GF-D8 (cell line): ENCODE measurements around the gene KCNK5.

Experiments used
- DNase-seq: peaks from one replicate; lab custom pipeline; 2025; lab: John Stamatoyannopoulos, UW

Gene KCNK5

DNA sequence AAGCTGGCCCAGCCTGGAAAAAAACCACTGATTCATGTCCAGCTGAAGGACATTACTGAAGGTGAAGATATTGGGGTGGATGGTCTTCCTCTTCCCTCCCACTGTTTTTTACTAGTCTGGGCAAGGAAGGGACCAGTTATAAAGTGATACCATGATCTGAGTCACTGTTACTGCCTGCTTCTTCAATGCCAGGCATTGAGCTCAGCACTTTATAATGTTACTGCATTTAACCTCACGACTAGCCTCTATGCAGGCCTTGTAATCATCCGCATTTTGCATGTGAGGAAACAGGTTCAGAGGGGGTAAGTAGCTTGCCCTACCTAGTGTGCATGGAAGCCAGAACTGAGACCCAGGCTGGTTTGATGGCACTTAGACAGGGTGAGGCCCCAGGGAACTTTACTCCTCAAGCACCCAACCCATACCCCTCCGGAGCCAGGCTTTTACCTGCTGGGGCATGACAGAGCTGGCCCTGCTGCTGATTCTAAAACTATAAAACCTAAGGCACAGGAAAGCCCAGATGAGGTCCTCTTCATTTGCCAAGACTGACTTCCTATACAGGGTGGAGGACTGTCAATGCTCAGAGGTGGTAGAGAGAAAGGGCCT, 11.0 kb upstream of the KCNK5 start:
- DNase-seq: no peak

DNA sequence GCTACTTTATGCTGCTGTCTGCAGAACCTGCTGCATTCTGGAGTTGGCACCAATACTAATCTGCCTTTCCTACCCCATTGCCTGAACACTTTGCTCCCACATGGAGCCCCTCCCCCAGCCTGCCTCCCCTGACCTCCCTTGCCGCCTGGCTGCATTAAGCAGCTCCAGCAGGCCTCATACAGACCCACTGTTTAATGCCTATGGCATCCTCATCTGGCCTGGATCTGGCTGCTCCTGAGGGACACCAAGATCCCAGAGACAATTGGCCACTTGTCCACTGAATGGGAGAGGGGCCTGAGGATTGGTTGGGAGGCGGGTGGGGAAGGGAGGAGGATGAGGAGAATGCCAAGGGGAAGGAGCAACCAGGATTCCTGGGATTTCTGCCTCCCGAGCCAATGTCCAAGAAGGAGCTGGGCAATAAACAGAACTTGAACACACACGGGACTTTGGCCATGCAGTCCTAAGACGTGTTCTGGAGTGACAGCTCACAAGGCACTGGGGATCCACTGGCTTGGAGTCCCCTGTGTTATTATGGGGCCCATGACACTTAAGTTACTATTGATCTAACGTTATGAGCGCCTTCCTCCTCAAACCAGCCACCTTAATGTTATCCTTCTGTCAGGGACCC, 10.4 kb upstream of the KCNK5 start:
- no peak for DNase-seq

DNA sequence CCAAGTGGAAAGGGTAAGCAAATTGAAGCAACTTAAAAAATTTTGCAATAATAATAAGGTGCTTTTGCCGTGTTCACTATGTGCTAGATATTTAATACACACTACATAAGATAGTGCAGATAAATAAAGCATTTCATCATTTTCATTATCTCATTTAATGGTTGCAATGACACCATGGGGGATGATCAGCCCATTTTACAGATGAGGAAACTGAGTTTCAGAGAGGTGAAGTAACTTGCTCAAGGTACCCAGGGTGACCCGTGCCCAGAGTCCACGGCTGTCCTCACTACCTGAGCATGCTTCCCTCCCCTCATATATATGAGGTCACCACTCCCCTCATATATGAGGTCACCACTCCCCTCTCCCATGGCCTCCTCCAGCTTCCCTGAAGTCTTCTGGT, 7.5 kb upstream of the KCNK5 start:
- no peak for DNase-seq

DNA sequence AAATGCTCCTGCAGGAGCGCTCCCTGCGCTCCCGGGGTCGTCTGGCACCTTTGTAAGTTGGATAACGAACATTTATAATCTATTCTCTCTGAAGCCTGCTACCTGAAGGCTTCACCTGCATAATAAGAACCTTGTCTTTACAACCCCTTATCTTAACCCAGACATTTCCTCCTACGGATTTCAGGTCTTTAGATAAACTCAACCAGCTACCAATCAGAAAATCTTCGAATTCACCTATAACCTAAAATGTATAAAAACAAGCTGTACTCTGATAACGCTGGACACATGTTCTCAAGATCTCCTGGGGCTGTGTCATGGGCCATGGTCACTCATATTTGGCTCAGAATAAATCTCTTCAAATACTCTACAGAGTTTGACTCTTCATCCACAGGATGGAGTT, 4.1 kb upstream of the KCNK5 start:
- DNase-seq: no peak

DNA sequence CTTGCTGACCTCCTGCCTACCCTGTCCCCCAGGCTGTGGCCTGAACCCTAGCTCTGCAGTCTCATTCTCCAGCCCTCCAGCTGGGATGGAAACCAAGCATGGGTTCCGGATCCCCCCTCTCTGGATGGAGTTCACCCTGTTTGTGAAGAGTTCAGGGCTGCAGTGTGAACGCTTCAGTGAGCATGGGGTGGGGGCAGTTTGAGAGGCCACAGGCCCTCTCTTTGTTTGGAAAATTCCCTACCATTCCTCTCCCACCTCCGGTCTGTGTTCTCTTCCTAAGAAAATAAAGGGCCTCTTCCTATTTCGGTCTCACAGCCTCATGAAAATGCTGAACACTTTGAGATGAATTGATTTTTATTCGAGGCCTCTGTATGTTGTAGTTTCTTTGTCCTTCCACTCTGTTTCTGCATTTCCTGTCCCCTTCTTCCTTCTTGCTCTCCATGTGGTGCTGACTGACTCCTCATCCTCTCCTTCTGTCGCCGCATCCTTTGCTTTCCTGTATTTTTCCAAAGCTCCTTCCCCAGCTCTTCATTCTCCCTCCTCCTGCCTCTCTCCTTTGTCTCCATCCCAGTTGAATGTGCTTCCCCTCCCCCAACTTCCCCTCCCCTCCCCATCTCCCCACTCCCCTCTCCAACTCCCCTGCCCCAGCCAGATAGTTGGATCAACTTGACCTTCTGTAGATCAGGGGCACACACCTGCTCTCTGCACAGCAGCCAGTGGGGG, 2.4 kb upstream of the KCNK5 start:
- DNase-seq: no peak

DNA sequence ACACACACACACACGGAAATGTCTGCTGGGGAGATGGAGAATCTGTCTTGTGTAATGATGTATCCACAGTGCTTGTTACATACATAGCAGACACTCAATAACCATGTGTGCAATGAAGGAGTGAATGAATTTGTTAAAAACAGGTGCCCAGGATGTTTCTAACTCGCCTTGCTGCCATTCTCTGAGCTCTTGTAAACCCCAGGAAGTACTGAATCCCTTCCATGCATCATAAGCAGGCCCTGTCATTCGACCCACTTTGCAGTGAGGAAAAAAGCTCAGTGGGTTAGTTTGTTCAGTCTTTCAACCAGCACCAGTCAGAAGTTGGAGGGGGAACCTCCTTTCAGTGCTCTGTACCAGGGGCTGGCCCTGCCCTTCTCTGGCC, 1.4 kb upstream of the KCNK5 start:
- DNase-seq: no peak

DNA sequence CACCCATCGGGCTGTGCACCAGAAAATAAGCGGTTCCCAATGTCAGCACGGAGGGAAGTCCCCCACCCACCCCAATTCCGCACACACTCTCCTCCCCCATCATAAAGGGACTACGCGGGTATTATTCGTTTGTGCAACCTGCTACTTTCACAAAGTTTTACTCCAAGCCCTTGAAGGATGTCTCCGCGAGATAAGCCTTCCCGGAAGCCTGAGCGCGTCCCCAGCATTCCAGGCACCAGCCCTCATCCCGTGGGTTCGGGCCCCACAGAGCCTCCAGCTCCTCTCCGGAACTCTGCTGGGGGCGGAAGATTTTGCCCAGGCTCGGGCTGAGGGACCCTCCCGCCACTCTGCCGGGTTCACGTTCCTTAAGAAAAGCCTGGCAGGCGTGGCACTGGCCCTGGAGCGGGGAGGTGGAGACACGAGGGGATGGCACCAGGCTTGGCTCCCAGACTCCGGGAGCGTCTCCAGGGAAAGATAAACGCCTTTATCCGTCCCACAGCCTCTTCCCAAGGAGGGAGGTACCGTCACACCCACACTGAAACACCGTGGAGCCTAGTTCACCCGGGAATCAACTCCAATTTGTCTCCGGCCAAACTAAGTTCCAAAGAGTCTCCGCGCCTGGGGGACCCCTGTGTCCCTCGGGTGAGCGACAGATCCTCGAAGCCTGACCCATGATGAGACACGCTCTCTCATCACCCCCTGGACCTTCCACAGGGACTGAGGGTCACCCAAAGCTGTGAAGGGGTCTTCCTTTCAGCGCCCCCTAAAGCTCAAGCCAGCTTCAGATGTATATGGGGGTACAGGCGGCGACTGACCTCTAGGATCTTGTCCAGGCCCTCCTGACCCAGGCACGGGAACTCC, 934 bp downstream of the KCNK5 start:
- peak; percentile 35 for DNase-seq

DNA sequence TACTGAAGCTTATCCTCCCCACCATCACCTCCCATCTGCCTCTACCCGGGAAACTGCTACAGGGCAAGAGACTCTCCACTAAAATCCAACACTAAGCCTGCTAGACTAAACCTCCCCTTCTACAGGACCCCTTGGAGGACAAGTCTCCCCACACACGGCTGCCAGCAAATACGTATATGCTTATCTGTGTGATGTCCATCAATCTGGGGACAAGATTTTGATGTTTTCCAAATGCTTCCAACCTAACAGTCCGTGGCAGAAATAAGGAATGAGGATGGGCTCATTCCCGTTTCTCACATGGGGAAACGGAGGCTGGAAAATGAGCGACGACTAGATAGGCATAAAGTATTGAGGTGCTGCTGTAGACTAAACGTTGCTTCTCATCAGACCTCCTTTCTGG, 1.8 kb downstream of the KCNK5 start:
- no peak for DNase-seq

DNA sequence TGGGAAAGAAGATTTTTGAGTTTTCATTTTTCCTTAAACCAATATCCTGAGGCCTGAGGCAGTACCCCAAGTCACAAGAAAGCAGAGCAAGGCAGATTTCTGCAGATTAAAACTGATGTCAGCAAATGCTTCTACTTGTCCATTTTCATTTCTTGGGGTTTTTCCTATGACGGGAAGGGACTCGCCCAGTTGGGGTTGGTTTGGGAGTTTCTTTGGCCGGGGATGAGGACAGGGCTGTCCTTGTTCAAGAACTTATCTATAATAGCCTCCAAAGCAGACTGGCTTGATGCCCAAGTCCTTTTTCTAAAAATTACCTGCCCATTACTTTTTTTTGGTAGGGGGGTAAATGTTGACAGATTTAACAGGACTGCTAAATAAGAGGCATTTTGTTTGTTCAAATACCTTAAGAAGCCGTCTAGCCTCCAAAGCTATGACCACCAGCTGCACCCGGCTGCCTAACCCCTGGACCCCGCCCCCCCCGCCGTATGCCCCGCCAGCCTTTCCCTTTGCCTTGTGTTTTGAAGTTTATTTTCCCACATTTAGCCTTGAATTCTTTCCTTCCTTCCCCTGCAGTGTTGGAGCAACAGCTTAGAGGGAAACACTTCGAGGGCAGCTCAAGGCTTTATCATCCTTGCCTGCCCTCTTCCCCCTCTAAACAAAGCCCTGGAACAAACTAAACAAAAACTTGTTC, 2.5 kb downstream of the KCNK5 start:
- no peak for DNase-seq

DNA sequence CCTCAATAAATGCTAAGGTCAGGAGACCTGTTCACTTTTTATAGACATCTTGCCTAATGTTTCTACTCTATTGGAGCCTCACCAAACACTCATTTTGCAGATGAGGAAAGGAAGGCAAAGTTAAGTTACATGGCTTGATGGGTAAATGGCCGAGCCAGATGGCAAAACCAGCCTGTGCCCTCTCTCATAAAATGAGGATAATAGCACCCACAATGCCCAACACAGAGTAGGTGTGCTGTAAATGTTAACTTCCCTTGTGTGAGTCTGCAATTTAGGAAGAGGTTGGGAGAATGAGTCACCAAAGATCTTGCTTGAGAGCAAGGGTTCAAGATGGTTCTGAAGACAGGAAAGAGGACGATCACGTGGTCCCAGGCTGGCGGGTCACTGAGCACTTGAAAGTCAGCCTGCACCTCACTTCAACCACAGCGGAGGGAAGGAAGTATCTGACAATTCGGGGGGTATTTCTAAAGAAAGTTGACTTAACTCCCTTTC, 3.3 kb downstream of the KCNK5 start:
- DNase-seq: peak; percentile 82

DNA sequence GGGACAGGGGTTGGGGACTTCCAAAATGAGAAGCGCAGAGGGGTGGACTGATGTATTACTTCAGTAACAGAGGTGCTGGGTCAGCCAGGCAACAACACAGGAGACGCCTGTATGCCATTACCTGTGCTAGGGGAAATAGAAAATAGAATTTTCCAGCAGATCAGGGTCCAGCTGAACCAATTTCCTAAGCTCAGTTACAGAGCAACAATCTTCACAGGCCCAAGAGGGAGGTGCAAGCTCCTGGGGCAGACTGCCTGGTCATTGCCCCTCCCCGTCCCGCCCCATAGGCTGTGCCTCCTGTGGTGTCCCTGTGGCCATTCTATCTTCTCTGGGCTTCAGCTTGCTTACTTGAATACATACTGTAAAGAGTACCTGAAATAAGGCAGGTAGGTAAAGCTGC, 3.7 kb downstream of the KCNK5 start:
- no peak for DNase-seq

DNA sequence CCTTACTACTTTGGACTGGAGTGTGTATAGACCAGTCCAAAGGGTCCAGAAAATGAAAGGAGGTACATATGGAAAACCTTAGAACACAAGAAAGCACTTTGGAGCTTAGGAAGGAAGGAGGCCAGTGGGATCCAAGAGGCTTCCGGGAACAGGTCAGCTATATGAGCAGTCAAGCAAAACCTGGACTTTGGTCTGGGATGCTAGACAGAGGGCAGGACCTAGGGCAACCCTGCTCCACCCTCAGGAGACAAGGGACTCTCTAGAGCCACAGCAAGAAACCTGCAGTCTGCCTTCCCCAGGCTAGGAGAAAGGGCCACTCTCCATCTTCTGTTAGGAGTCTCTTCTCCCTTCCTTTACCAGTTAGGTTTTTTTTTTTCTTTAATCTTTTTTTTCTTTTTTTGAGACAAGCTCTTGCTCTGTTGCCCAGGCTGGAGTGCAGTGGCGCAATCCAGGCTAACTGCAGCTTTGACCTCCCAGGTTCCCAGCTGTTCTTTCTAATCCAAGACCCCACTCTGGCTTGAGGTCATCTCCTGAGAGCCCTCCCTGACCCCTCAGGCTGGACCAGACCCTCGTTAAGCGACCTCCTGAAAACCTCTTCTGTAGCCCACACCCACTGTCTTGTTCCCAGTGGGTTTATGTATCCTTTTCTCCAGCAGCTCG, 4.6 kb downstream of the KCNK5 start:
- DNase-seq: no peak

DNA sequence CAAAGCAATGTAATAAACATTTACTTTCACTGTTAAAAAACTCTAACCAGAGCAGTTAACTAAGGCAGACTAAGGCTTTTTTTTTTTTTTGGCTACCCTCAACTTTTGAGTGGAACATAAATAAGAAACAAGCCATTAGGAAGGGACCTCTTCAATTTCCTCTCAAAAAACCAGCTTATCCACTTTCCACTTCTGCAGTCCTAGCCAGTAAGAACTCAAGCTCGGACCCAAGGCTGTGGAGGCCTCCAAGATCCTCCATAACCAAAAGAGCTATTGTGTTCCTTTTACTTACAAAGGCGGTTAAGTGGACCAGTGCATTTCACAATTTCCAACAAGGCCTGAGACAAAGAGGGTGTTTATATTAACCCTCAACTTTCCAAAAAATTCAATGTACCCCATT, 5.3 kb downstream of the KCNK5 start:
- peak; percentile 10 for DNase-seq

DNA sequence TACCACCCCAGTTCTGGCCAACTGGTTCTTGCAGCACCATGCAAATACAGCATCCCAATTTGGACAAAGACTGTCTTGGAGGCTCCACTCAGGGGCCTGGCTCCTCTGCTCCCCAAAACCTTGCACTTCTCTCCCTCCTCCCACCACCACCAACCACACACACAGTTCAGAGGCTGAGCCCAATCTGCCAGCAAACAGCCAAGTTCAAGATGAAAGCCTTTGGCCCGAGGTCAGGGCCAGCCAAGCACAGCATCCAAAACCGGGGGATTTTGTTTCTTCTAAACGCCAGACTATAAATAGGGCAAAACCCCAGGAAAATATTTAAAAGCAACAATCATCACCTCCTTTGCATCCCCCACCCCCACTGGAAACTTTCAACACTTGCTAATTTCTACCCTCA, 5.7 kb downstream of the KCNK5 start:
- DNase-seq: no peak

DNA sequence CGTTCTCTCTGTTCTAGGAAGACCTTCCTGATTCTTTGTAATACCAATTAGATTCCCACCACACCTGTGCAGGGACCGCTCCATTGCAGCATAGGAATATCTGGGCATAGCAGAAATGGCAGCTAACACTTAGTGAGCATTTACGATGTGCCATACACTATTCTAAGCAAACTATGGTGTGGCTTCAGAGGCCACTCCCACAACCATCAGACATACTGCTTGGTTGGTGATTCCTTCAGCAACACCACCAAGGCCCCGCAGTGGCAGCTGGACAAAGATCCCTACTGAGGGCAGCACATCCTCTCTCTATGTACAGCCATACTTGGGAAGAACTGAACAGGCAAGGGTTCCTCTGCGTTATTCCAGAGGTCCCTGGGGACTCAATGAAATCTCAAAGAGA, 6.2 kb downstream of the KCNK5 start:
- no peak for DNase-seq

DNA sequence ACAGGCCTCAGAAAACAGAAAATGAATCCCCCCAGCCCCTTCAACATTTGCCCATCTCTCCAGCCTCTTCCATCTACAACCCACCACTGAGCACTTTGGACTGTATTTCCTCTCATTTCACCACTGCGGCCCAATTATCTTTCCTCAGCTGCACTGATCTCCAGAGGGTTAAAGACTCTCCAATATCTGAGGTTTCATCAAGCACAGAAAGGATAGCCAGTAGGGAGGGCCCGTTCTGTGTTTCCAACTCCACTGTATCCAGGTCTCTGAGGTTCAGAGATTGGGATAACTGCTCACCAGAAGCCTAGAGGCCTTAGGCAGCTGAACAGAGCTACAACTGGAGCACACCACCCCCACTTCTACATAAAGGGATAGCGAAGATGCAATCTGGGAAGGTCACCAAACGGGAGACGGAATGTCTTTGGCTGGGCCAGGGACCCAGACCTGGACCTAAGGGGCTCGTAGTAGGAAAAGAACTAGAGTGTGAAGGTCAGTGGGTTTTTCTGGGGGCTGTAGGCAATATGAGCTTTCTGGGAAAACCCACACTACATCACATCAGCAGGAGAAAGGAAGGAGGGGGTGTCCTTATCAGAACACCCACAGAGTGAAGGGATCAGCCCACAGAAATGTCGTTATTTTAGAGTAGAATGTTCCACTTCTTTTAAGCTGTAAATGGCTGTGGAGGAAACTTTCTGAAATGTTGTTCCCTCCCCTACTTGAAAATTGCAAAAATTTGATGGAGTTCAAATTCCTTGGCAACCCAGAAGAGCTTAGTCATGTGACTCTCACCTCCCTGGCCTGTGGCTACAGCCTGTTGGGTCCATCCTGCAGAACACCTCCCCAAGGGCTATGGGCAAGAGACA, 7.3 kb downstream of the KCNK5 start:
- peak; percentile 67 for DNase-seq

DNA sequence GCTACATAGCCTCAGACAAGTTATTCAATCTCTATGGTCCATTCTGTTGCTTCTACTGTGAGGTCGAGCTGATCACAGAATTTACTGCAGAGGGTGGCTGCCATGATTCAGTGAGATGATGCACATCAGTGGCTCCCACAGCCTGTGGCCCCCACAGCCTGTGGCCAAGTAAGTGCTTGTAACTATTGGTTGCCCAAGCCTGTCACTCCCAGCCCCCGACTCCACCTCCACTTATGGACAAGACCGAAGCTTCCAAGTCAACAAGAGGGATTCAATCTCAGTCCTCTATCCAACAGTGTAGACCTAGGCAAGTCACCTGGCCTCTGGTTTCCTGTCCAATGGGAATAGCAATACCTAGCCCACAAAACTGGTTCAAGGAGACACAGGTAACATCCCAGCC, 8.2 kb downstream of the KCNK5 start:
- no peak for DNase-seq

DNA sequence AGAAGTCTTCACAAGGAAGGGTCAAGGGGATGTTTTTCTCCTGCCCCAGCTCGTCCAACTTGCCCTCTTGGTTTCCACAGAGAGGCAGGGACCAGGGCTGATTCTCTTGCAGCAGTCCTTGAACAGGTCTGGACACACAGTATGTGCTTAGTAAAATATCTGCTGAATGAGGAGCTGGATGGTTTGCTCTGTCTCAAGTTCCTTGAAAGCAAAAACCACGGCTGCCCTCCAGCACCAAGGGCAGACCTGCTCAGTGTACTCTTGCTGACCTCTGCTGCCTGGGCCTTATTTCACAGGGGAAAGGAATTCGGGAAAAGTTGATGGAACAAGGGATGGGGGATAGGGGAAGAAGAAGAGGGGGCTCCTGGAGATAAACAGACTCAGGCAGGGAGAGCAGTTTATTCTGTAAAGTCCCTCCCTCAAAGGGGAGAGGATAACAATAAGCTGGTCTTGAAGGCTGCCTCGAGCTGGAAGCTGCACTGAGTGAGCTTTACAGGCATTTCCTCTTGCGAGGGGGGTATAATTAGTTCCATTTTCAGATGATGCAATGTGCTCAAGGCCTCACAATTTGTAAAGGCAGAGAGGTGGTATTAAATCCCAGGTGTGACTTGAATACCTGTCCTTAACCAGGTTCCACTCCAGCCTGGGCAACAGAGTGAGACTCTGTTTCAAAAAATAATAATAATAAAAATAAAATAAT, 10.3 kb downstream of the KCNK5 start:
- DNase-seq: peak; percentile 55

DNA sequence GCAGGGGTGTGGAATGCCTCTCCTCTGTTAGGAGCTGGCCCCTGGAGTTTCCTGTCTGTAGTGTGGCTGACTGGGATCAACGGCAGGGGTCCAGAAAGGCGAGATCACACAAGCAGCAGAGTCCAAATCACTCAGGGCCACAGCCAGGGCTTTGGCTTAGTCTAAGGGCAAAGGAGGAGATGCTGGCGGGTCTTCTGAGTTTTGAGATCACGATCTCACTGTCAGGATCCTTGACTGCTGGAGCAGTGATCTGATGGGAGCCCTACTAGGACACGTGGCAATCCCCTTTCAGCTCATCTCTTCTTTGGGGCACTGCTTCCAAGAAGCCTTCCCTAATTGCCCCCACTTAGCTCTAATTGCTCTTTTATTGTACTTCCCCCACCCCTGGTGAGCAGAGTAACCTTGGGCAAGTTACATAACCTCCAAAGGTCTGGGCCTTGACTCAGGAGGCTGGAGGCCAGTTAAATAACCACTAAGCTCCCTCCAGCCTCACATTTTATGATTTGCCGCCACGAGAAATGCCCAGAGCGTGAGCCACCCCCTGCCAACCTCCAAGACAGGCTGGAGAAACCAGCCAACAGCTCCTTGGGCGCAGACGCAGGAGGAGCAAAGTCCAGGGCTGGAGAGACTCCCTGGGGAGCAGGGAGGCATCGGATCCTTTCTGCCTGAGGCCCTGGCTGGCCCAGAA, 12.0 kb downstream of the KCNK5 start:
- no peak for DNase-seq
